NCI-H1436 (cell line): ENCODE measurements around the gene KIFC3.
"Not testable (repeated sequence)": the region's sequence is repeated elsewhere in the genome, so short reads cannot be mapped to it uniquely, and the experiment has no call there.

Source experiments
- DNase-seq: peaks from one replicate; lab custom pipeline; 2025; lab: John Stamatoyannopoulos, UW

Gene KIFC3

GRCh38 chr16:57722651-57723050 lies 79.6 kb downstream of the KIFC3 start:
- no peak for DNase-seq

- no peak for DNase-seq
These were observed 80.1 kb downstream of the KIFC3 start for GRCh38 chr16:57722210-57722499.

- no peak for DNase-seq
These were observed 80.7 kb downstream of the KIFC3 start for GRCh38 chr16:57721356-57722209.

GRCh38 chr16:57720142-57720575 lies 82.1 kb downstream of the KIFC3 start:
- DNase-seq = no peak

GRCh38 chr16:57714047-57714446 lies 88.2 kb downstream of the KIFC3 start:
- DNase-seq = no peak

- no peak for DNase-seq
These were observed 88.7 kb downstream of the KIFC3 start for GRCh38 chr16:57713596-57713995.

- not testable (repeated sequence) for DNase-seq
These were observed 89.7 kb downstream of the KIFC3 start for GRCh38 chr16:57712569-57712968.

- DNase-seq = no peak
These were observed 90.3 kb downstream of the KIFC3 start for GRCh38 chr16:57711993-57712392.

- no peak for DNase-seq
These were observed 90.9 kb downstream of the KIFC3 start for GRCh38 chr16:57711346-57711745.

- no peak for DNase-seq
These were observed 92.6 kb downstream of the KIFC3 start for GRCh38 chr16:57709663-57710062.
